Endothelial cell of umbilical vein (primary cell): ENCODE data around the gene AP2B1. TPM values are rescaled to one million over a fixed set of nuclear protein-coding genes. Genes with fewer than 3 reads are reported as not detected.

Source experiments
- BruUV-seq: library from RNA; stranded (reverse); fragments of 400-500 nt; replicated peaks from 2 replicates; lab custom pipeline; 2021; lab: Mats Ljungman, UMichigan
- CTCF ChIA-PET: fragments of 300-600, 350-600 bp; sonication (Branson Sonifier 250); formaldehyde crosslinking; loops from one replicate; lab custom pipeline; 2021; ENCODE audit warnings: antibody characterized with exemption, inconsistent platforms; lab: Charles Lee
- POLR2A ChIA-PET: fragments of 300-600, 350-600 bp; sonication (Branson Sonifier 250); formaldehyde crosslinking; loops from one replicate; lab custom pipeline; 2021; ENCODE audit warnings: antibody characterized with exemption, inconsistent platforms; lab: Charles Lee
- DNase-seq: peaks from one replicate; pipeline ENCODE4 v3.0.0-alpha.2; 2011; ENCODE audit warnings: low read depth, low spot score
- FAIRE-seq: peaks from 2 replicates; lab custom pipeline; 2011; peaks lifted over from hg19 to GRCh38; lab: Jason Lieb, UNC
- H2AFZ ChIP-seq: 2 replicates; pipeline ENCODE4 v1.6.0; 2012; ENCODE audit warnings: low read depth, low read length, control low read depth, inconsistent platforms
- H3K27ac ChIP-seq: 2 replicates; pipeline ENCODE4 v1.5.1; 2011; ENCODE audit warnings: low read depth, mild to moderate bottlenecking, control low read depth, low read length, moderate library complexity; ENCODE audit not compliant: insufficient read depth
- H3K27me3 ChIP-seq, 2 experiments: 2 replicates each; pipeline versions ENCODE4 v1.6.0 to v1.6.1; 2011; ENCODE audit warnings: low read length in 2 of 2, mixed read lengths in 1 of 2; ENCODE audit not compliant: control insufficient read depth in 2 of 2, insufficient read depth in 2 of 2
- H3K36me3 ChIP-seq, 2 experiments: 2 replicates in 1 of 2; 3 replicates in 1 of 2; pipeline ENCODE4 v1.5.1; 2011; ENCODE audit warnings: low read length in 2 of 2, mild to moderate bottlenecking in 1 of 2, moderate library complexity in 1 of 2; ENCODE audit not compliant: control insufficient read depth in 2 of 2, insufficient read depth in 2 of 2; ENCODE audit errors: extremely low read depth in 1 of 2
- H3K4me1 ChIP-seq: 3 replicates; pipeline ENCODE4 v1.5.1; 2011; ENCODE audit warnings: mild to moderate bottlenecking, low read length; ENCODE audit not compliant: control insufficient read depth, insufficient read depth; ENCODE audit errors: extremely low read depth
- H3K4me2 ChIP-seq: 2 replicates; pipeline ENCODE4 v1.6.1; 2011; ENCODE audit warnings: low read length, control low read depth, mixed read lengths; ENCODE audit not compliant: insufficient read depth
- H3K4me3 ChIP-seq, 3 experiments: fragments of 200-600 bp in 1 of 3; sonication (generic), shearing (Covaris generic) in 1 of 3; replicated peaks in 1 of 3; 2 replicates each; pipeline ENCODE4 v1.5.1; 2011 to 2016; ENCODE audit warnings: control low read depth in 3 of 3, low read length in 3 of 3, mild to moderate bottlenecking in 2 of 3, inconsistent platforms in 1 of 3, low read depth in 1 of 3, moderate library complexity in 1 of 3; ENCODE audit not compliant: insufficient read depth in 1 of 3
- H3K79me2 ChIP-seq: 2 replicates; pipeline ENCODE4 v1.6.0; 2012; ENCODE audit warnings: low read length, inconsistent platforms; ENCODE audit not compliant: control insufficient read depth, insufficient read depth
- H3K9ac ChIP-seq: replicated peaks from 2 replicates; pipeline ENCODE3; 2011; ENCODE audit warnings: low read length, control low read depth; ENCODE audit not compliant: insufficient read depth; ENCODE audit errors: extremely low read depth
- H3K9me1 ChIP-seq: replicated peaks from 3 replicates; pipeline ENCODE4 v1.6.0; 2011; ENCODE audit warnings: mild to moderate bottlenecking, low read length; ENCODE audit not compliant: control insufficient read depth, insufficient read depth; ENCODE audit errors: extremely low read depth
- H3K9me3 ChIP-seq: replicated peaks from 2 replicates; pipeline ENCODE4 v1.5.1; 2012; ENCODE audit warnings: low read length, inconsistent platforms; ENCODE audit not compliant: control insufficient read depth, insufficient read depth
- H4K20me1 ChIP-seq: replicated peaks from 2 replicates; pipeline ENCODE3; 2011; ENCODE audit warnings: mild to moderate bottlenecking, low read length; ENCODE audit not compliant: control insufficient read depth, insufficient read depth; ENCODE audit errors: extremely low read depth
- CTCF ChIP-seq, 2 donors: IDR thresholded peaks; 1 replicate in 1 of 2; 2 replicates in 1 of 2; pipeline ENCODE4 v1.5.1; 2011; ENCODE audit warnings: low read length in 2 of 2, mild to moderate bottlenecking in 2 of 2, moderate library complexity in 2 of 2, control low read depth in 1 of 2, inconsistent platforms in 1 of 2, low read depth in 1 of 2; ENCODE audit not compliant: insufficient read depth in 1 of 2; ENCODE audit errors: extremely low read depth in 1 of 2
- EZH2 ChIP-seq: IDR thresholded peaks from 2 replicates; pipeline ENCODE4 v1.6.1; 2012; ENCODE audit warnings: borderline replicate concordance, low read depth, mild to moderate bottlenecking, moderate library complexity, low read length, inconsistent platforms; ENCODE audit not compliant: severe bottlenecking
- FOS ChIP-seq: IDR thresholded peaks from 2 replicates; pipeline ENCODE4 v1.6.1; 2011; ENCODE audit warnings: mild to moderate bottlenecking, low read length, moderate library complexity, borderline replicate concordance; ENCODE audit not compliant: insufficient read depth
- GATA2 ChIP-seq: IDR thresholded peaks from 2 replicates; pipeline ENCODE4 v1.7.0; 2011; ENCODE audit warnings: low read depth, mild to moderate bottlenecking, moderate library complexity, mixed read lengths, low read length; ENCODE audit not compliant: insufficient read length, insufficient read depth
- JUN ChIP-seq: IDR thresholded peaks from 2 replicates; pipeline ENCODE4 v1.6.1; 2011; ENCODE audit warnings: borderline replicate concordance, low read depth; ENCODE audit not compliant: insufficient read length, insufficient read depth
- MYC ChIP-seq: IDR thresholded peaks from one replicate; pipeline ENCODE4 v1.6.1; 2011; ENCODE audit warnings: mild to moderate bottlenecking, low read depth, low read length
- POLR2A ChIP-seq: IDR thresholded peaks from 2 replicates; pipeline ENCODE4 v1.6.1; 2012; ENCODE audit warnings: low read depth, mild to moderate bottlenecking, control low read depth, low read length
- POLR2AphosphoS5 ChIP-seq: IDR thresholded peaks from 2 replicates; pipeline ENCODE4 v1.6.1; 2012; ENCODE audit warnings: low read depth, mild to moderate bottlenecking, control low read depth, low read length, moderate library complexity; ENCODE audit not compliant: insufficient read depth
- dilution Hi-C: fragments of 300-500 bp; cut with MboI; formaldehyde crosslinking; loops from one replicate; pipeline ENCODE4 v1.15.0; 2019; ENCODE audit warnings: low sequenced_read_pairs; ENCODE audit not compliant: extremely low pct_ligation_motif_present
- intact Hi-C: fragments of 100-400 bp; cut with micrococcal nuclease; formaldehyde crosslinking; loops from one replicate; pipeline ENCODE4 v1.10.0; 2022
- polyA plus RNA-seq, 4 experiments: library from polyadenylated mRNA; depleted of rRNA in 3 of 4; stranded (reverse) in 3 of 4; unstranded in 1 of 4; fragments of >200 nt; gene quantifications; 2 replicates each; pipeline versions ENCODE4 v1.2.1 to v1.2.3, GENCODE V29; 2011 to 2012; ENCODE audit warnings: missing spikeins in 1 of 4
- total RNA-seq: library from RNA; stranded (reverse); gene quantifications from 2 replicates; pipeline ENCODE4 v1.2.3, GENCODE V29; 2021
- TF ChIP-seq, protein P1 (sequence below): IDR thresholded peaks from 2 replicates; pipeline ENCODE4 v1.6.1; 2011; ENCODE audit not compliant: insufficient read depth, insufficient read length

The AP2B1 gene
- total and polyA plus RNA-seq, 2 donors (not counting 3 experiments of a cell fraction or from before 2014, with no cell fraction given), result 106 to 198 TPM

DNA sequence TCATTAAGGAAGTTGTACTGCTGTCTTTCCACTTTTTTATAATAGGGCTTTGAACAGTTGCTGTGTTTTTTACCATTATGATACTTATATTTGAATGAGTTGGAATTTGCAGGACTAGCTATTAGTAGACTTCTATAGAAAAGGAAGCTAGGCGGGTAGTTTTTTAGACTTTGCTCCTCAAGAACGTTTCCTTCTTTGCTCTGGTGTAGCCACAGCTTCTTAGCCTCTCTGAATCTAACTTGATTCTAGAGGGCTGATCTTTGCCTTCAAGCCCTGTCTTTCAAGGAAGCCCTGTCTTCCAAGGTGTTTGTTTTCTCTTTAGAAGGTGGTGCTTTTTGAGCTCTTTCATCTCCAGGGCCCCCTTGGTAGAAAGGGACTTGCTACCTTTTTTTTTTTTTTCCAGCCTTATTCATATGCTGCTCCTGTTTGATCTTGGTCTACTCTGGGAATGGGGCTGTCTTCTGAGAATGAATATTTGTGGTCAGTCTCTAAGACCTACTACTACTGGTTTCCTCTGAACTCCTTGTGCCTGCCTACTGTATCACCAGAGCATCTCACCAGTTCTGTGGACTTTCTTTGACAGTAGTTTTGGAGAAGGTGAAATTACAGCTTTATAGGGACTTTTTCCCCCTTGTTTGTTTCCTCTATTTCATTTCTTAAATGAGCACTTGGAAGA, 92.0 kb downstream of the AP2B1 start:
- FAIRE-seq, result no peak
- POLR2A ChIA-PET, result no interaction called here

More for the DNA sequence above, 92.0 kb downstream of the AP2B1 start:
- Histone ChIP-seq H3K4me3 (no peak overlapping the region), H3K79me2 (peaks cover 6% of the 10 kb centered on the region), H4K20me1 (no peaks in the 10 kb centered on the region), H3K4me1 (no peaks in the 10 kb centered on the region), H3K9ac (no peak overlapping the region), H3K27me3 (no peaks in the 10 kb centered on the region), H3K4me2 (no peak overlapping the region), H3K27ac (no peak overlapping the region), H2AFZ (no peak overlapping the region), H3K36me3 (peaks cover 5 to 12% of the 10 kb centered on the region in 2 experiments), H3K9me3 (no peaks in the 10 kb centered on the region), H3K9me1 (no peaks in the 10 kb centered on the region)
- no peak for TF ChIP-seq MYC
- no peak for TF ChIP-seq GATA2
- TF ChIP-seq POLR2A, result no peak
- TF ChIP-seq EZH2, result no peak
- TF ChIP-seq, protein P1, sequence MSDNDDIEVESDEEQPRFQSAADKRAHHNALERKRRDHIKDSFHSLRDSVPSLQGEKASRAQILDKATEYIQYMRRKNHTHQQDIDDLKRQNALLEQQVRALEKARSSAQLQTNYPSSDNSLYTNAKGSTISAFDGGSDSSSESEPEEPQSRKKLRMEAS, result no peak
- TF ChIP-seq FOS, result no peak
- no peak for TF ChIP-seq JUN
- no peak for TF ChIP-seq POLR2AphosphoS5
- no peak for TF ChIP-seq CTCF (IDR thresholded peaks at IDR 0.05; ENCODE audit: extremely low read depth in 1 of 2, insufficient read depth in 1 of 2, low read depth in 1 of 2, low read length in 2 of 2)
- BruUV-seq, result no TSS peak
- no peak for DNase-seq
- CTCF ChIA-PET, result interaction anchor here (0.6 to 1.4 kb wide), 5 partner anchors 9 to 68 kb away, joined by 3 to 6 read pairs (median 4); no protein-coding TSS in a partner anchor
- intact Hi-C loops, result no loop called here
- dilution Hi-C loops, result no loop called here
